ENCODE data around the gene BRINP1. TPM values are rescaled to one million over a fixed set of nuclear protein-coding genes. Genes with fewer than 3 reads are reported as not detected.

Gene BRINP1
- total and polyA plus RNA-seq, 2 experiments from 2014 or later = 0.64 to 1.3 TPM

DNA sequence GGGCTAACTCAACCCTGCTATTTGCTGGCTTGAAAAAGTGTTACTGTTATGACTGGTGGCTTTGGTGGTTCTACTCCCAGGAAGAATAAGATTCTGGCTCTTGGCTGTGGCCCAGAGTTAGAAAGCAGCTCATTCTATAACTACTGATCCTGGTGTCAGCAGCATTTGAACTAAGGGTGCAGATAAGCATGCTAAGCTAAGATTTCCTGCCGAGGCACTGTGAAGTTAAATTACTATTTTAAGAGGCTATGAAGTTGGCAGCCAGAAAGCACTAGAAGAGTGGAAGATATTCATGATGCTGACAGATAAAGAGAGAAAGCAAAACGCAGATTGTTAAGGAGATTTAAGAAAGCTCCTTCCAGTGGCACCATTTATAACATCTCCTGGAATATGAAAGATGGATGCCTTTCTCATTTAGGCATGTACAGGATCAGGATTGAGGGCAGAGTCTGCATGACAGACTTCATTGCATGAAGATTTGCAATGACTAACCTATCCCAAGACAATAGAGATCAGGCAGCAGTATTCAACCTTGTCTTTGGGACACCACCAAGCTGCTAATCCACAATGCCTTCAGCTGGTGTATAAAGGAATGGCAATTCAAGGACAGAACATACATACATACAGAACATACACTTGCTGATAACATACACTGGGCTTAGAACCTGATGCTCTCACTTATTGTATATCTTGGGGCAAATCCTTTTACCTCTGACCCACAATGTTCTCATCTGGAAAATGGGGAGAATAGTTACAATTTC lies 11.7 kb downstream of the BRINP1 start:
- TF ChIP-seq EZH2phosphoT487 (IDR thresholded peaks at IDR 0.05; ENCODE audit: low read depth, severe bottlenecking, unreplicated experiment) (no peak), EZH2 (IDR thresholded peaks at IDR 0.05; ENCODE audit: borderline replicate concordance) (no peak)
- TF ChIP-seq, protein P1, sequence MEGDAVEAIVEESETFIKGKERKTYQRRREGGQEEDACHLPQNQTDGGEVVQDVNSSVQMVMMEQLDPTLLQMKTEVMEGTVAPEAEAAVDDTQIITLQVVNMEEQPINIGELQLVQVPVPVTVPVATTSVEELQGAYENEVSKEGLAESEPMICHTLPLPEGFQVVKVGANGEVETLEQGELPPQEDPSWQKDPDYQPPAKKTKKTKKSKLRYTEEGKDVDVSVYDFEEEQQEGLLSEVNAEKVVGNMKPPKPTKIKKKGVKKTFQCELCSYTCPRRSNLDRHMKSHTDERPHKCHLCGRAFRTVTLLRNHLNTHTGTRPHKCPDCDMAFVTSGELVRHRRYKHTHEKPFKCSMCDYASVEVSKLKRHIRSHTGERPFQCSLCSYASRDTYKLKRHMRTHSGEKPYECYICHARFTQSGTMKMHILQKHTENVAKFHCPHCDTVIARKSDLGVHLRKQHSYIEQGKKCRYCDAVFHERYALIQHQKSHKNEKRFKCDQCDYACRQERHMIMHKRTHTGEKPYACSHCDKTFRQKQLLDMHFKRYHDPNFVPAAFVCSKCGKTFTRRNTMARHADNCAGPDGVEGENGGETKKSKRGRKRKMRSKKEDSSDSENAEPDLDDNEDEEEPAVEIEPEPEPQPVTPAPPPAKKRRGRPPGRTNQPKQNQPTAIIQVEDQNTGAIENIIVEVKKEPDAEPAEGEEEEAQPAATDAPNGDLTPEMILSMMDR (IDR thresholded peaks at IDR 0.05; ENCODE audit: poor library complexity) = no peak
- H3K9me2 ChIP-seq (replicated peaks; ENCODE audit: insufficient read depth) = no peaks in the 10 kb centered on the region
- no peaks in the 10 kb centered on the region for H3K79me2 ChIP-seq
- DNase-seq (ENCODE audit: low spot score) = no peak
- no peaks in the 10 kb centered on the region for H3K9me3 ChIP-seq (ENCODE audit: low read depth)
- WGBS (ENCODE audit: low lambda C conversion rate, missing lambda C conversion rate) = 23% methylated on average over 2 of the region's 2 CpGs
- no peak overlapping the region for H2AFZ ChIP-seq
- no peaks in the 10 kb centered on the region for H4K20me1 ChIP-seq (ENCODE audit: insufficient read depth, poor library complexity, severe bottlenecking)
- no peak overlapping the region for H3K4me2 ChIP-seq
- H3K4me3 ChIP-seq = no peak overlapping the region
- H3K27me3 ChIP-seq = peaks cover 10% of the 10 kb centered on the region
- no peaks in the 10 kb centered on the region for H3K36me3 ChIP-seq (replicated peaks; ENCODE audit: insufficient read depth, low read depth)
- no peaks in the 10 kb centered on the region for H3K4me1 ChIP-seq (ENCODE audit: insufficient read depth)
- H3K27ac ChIP-seq = no peak overlapping the region

DNA sequence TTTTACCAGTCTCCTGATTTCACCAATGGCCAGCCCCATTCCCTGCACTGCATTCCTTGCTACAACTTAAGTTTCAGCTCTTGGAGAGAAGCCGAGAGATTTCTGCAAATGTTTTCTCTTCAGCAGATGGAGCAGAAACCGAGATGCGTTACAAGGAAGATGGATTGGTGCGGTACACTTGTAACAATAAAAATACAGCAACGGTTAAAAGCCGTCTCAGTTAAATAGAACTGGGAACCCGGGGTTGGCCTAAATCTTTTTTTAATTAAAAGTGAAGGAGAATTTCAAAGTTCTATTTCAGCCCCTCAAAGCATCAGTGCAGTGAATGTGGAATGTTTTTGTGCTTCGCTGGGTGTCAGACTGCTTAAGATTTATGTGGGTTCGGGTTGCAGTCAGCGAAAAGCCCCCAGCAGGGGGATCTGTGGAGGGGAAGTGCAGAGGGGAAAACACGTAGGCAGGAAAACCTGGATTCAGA lies 19.8 kb downstream of the BRINP1 start:
- no peak for TF ChIP-seq EZH2 (IDR thresholded peaks at IDR 0.05; ENCODE audit: borderline replicate concordance)
- no peak for TF ChIP-seq EZH2phosphoT487 (IDR thresholded peaks at IDR 0.05; ENCODE audit: low read depth, severe bottlenecking, unreplicated experiment)
- TF ChIP-seq, protein P1 (IDR thresholded peaks at IDR 0.05; ENCODE audit: poor library complexity) = no peak
- peaks cover 2% of the 10 kb centered on the region for H3K27me3 ChIP-seq
- no peaks in the 10 kb centered on the region for H3K79me2 ChIP-seq
- no peak for DNase-seq (ENCODE audit: low spot score)
- H3K4me2 ChIP-seq = peak overlapping the region; percentile 70
- H3K9me2 ChIP-seq (replicated peaks; ENCODE audit: insufficient read depth) = no peaks in the 10 kb centered on the region
- no peak overlapping the region for H2AFZ ChIP-seq
- H3K27ac ChIP-seq = no peak overlapping the region
- no peaks in the 10 kb centered on the region for H3K9me3 ChIP-seq (ENCODE audit: low read depth)
- WGBS (ENCODE audit: low lambda C conversion rate, missing lambda C conversion rate) = 27% methylated on average over 11 of the region's 11 CpGs
- no peaks in the 10 kb centered on the region for H3K36me3 ChIP-seq (replicated peaks; ENCODE audit: insufficient read depth, low read depth)
- H4K20me1 ChIP-seq (ENCODE audit: insufficient read depth, poor library complexity, severe bottlenecking) = no peaks in the 10 kb centered on the region
- no peak overlapping the region for H3K4me3 ChIP-seq
- H3K4me1 ChIP-seq (ENCODE audit: insufficient read depth) = no peaks in the 10 kb centered on the region

DNA sequence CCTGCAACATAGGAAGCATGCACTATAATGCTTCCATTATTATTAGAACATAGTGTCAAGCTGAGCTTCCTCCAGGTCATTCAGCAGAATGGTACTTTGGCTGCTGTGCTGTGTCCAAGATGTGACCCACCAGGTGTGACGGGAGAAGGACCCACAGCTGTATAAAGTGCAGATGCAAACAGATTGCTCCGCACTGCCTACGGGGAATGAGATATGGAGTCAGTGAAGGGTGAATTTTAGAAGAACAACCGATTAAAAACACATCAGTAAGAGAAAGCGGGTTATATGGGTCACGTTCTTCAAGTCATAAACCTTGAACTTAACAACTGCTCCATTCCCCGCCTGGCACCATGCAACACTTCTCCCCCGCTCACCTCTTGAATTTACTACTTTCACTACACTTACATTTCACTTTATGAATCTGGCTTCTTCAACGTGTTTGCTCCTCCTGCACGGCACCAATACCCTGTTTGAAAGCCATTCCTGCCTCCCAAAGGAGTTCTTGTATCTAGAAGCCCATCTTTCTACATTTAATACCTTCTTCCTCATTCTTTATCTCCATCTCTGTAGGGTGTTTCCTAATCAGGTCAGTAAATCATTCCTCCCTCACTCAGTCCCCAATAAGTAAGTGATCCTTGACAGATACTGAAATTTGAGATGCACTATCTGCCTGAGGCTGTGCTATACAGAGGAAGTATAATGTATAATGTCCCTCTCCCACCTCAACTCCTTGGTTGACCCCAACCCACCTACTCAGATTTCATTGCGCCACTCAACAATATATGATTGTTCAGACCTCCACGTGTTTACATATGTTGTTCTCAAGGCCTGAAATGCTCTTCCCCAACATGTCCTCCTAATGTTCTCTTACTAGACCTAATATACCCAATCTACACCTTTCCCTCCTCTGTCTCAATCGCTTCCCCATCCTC lies 25.9 kb downstream of the BRINP1 start:
- Histone ChIP-seq H3K9me2 (replicated peaks; ENCODE audit: insufficient read depth) (no peaks in the 10 kb centered on the region), H3K27ac (no peak overlapping the region), H3K79me2 (no peaks in the 10 kb centered on the region), H3K9me3 (ENCODE audit: low read depth) (no peaks in the 10 kb centered on the region), H3K27me3 (no peaks in the 10 kb centered on the region), H3K4me2 (no peak overlapping the region), H3K36me3 (replicated peaks; ENCODE audit: insufficient read depth, low read depth) (no peaks in the 10 kb centered on the region), H4K20me1 (ENCODE audit: insufficient read depth, poor library complexity, severe bottlenecking) (no peaks in the 10 kb centered on the region), H2AFZ (no peak overlapping the region), H3K4me3 (no peak overlapping the region), H3K4me1 (ENCODE audit: insufficient read depth) (no peaks in the 10 kb centered on the region)
- WGBS (ENCODE audit: low lambda C conversion rate, missing lambda C conversion rate) = 76% methylated on average over 13 of the region's 13 CpGs
- TF ChIP-seq, protein P1 (IDR thresholded peaks at IDR 0.05; ENCODE audit: poor library complexity) = no peak
- TF ChIP-seq EZH2 (IDR thresholded peaks at IDR 0.05; ENCODE audit: borderline replicate concordance) = no peak
- TF ChIP-seq EZH2phosphoT487 (IDR thresholded peaks at IDR 0.05; ENCODE audit: low read depth, severe bottlenecking, unreplicated experiment) = no peak
- no peak for DNase-seq (ENCODE audit: low spot score)
